GM18520 (cell line): ENCODE data around the gene CASK.

Experiments
- ATAC-seq: cut with Tn5 transposase; IDR thresholded peaks from one replicate; pipeline ENCODE4 v1.9.1; 2021; ENCODE audit not compliant: unreplicated experiment

The CASK gene

DNA sequence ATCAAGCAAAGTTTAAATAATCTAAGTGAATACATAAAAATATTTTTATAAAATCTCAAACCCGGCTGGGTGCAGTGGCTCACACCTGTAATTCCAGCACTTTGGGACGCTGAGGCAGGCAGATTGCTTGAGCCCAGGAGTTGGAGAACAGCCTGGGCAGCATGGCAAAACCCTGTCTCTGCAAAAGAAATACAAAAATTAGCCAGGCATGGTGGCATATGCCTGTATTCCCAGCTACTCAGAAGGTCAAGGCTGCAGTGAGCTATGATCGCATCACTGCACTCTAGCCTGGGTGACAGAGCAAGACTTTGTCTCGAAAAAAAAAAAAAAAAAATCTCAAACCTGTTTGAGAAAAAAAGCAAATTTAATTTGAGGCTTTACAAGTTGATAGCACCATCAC, 331.4 kb downstream of the CASK start:
- ATAC-seq: no peak

DNA sequence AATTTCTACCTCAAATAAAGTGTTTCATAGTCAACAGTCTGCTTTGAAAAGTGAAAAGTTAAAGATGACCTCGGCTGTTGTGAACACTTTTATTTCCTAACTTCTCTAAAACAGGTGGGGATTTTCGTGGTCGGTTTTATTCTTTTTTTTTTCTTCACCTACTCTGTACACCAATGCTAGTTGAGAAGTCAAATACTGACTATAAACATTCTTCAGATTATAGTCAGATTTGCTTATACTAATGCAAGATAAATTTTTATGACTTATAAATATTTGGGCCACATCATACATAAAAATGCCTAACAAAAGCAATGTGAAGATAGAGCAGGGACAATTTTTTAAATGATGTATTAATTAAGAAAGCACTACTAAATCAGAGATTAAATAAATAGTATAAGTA, 332.7 kb downstream of the CASK start:
- no peak for ATAC-seq

DNA sequence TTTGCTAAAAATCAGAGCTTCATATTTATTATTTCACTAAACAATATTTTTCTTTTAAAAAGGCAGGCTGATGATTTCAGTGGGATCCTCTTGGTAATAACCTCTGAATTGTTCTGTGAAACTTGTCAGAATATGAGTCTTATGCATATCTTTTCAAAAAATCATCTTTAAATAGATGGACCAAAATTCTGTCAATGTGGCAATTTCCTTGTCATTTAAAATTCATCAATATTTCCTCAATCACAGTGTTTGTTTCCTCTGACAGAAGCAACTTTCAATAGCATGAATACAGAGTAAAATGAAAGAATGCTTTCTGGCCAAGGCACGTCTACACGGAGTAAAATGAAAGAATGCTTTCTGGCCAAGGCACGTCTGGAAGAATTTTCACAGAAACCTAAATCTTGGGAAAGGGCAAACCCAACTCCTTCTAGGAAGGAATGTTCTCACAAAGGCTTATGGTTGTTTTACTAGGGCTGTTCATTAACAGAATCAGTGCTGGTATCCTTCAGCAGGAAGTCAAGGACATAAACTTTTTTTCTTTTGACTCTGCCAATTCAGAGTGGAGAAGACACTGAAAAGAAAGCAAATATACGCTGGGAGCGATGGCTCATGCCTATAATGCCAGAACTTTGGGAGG, 333.6 kb downstream of the CASK start:
- no peak for ATAC-seq

DNA sequence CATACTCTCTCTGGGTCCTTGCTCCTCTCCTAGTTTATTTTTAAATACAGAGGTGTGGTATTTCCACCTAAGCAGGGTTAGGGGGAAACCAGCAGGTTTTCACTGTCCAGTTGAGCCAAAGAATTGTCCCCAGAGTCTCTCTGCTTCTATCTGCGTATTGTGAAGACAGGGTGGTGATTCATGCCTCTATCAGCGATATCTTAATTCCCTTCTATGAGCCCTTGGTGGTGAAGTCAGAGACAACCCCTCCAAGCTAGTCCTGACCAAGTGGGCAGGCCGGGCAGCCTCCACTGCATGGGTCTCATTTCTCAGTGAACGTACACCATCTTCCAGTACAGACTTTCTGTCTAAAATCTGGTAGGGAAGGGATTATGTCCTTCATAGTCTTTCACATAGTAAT, 335.1 kb downstream of the CASK start:
- no peak for ATAC-seq

DNA sequence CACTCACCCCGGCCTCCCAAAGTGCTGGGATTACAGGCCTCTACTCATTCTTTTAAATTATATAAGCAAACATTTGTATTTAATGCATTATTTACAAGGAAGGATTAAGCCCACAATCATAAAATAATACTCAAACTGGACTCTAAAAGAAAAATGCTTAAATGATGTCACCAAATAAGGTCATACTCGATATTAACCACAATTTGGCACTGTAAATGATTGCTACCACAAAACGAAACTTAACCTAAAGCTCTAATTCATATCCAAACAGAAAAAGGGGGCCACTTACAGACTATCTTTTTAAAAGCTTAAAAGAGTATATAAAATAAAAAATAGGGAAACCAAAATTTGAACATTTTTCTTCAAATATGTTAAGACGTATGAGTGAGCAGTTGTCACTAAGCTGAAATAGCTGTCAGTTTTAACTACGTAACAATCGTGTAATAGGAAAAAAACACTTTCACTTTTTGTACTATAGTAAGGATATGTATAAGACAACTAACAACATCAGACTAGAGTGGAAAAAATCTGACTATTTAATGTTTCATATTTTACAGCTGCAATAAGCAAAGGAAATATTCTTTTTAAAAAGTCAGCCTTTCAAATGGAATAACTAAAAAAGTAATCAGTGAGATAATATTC, 342.8 kb downstream of the CASK start:
- ATAC-seq: no peak

DNA sequence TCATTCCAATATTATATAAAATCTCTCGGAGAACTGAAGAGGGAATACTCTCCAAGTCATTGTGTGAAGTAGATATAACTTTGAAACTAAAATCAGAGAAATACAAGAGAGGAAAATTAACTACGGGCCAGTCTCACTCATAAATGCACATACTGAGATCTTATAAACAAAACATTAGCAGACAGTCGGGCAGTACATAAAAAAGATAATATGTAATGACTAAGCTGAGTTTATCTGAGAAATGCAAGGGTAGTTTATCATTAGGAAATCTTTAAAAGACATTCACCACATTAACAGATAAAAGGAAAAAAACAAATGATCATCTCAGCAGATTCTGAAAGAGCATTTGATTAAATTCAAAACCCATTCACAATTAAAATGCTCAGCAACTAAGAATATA, 359.5 kb downstream of the CASK start:
- ATAC-seq: no peak

DNA sequence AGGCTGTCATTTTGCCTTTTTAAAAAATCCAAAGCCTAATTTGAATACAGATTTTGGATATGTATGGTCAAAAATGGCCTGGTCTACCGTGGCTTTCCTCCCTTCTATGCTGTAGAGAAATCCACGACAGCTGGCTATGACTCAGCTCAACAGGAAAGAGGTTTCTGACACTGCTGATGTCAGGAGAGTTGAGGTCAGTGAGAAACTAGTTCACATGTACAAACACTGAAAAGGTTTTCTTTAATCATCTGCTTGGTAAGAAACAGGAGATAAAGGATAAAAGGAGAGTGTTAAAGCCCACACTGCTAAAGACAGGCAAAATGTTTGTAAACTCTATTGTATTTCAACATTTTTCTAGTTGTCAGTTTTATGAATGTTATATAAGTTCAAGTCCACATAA, 362.3 kb downstream of the CASK start:
- peak; percentile 84 for ATAC-seq

DNA sequence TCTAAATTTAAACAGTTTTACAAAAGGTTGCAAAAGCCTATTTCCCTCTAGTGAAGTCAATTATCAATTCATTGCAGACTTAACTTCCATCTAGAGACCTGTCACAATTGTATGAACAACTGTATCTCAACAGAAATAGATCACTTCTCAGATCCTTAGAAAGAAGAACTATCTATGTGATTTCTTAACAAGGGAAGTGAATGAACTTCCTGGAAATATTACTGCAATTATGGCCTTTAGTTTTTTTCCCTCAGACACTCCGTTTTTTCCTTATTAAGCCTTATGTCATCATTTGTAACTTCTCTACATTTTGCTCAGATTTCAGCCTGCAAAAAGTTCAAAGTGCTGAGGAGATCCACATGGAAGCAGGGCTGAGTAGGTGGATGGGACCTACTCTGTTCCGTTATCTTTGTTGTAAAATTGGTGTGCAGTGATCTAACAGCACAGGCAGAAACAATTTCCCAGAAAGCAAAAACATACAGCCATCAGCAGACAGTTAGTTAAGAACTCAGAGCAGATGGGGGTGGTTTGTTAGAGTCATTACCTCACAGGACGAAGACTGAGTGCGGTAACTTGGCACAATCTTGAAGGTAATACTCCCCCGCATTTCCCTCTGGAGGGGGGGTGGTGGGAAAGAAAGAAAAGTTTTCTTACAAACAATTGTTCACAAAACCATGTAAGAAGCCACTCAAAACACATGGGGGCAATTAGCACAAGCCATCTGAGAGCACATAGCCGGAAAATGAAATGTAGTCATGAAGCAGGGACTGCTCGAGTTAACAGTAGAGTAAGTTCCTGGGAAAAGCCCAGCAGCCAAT, 363.9 kb downstream of the CASK start:
- ATAC-seq: no peak

DNA sequence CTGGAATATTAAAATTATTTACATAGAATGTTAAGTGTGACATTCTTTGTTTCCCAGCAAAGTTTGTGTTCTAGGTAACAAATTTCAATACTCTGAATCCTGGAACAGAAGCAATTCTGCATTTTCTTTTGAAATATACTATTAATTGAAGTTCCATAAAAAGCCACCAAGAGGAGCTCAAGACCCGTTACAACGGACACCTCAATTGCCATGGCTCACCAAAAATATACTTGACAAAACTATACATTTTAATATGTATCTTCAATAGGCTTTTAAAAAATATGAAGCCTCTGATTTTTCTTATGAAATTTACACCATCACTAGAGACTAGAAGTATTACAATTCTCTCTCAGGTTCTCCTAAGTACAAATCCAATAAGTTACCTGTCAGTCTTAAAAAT, 364.8 kb downstream of the CASK start:
- ATAC-seq: no peak

DNA sequence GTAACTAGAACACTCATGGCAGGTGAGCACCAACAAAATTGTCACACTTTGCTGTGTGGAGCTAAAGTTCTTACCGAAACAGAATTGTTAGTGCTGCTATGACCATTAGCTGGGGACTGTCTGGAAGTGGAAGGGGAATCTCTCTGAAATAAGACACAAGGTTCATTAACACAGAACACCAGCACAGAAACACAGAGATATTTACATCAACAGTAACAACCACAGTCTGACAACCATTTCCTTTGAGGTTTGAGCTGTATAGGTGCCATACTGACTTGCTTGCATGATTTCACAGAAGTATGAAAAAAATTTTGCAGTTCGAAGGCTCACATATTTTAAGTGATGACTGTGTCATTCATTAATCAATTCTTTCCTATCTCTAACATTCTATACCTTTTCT, 366.4 kb downstream of the CASK start:
- no peak for ATAC-seq

DNA sequence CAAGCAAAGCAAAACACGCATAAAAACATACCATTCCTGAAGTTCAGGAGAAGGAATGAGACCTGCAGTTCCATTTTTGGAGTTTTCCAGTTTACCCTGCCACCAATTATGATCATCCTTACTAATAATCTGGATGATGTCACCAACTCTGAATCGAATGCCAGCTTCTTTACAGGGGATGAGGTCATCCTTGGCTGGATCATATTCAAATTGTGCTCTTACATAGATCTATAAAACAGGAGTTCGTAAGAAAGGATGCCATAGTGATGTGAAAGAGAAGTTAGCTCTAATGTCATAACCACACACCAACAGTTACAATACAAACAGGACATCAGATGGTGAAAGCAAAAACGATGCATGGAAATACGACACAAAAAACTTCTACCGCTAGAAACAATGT, 369.7 kb downstream of the CASK start:
- no peak for ATAC-seq

DNA sequence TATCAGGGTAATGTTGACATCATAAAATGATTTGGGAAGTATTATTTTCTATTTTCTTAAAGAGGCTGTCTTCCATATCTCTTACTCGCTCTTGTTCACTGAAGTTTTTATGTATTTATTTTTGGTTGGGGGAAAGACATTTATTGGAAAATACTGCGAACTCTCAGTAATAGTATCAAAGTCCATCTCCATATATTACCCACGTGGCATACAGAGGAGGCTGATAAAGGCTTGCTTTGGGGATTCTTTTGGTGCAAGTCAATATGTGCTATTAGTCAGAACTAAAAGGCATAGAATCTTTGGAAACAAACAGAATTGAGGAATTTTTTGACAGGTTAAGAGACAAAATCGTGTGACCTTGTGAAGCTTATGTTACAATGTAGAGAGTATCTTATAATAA, 374.9 kb downstream of the CASK start:
- no peak for ATAC-seq

DNA sequence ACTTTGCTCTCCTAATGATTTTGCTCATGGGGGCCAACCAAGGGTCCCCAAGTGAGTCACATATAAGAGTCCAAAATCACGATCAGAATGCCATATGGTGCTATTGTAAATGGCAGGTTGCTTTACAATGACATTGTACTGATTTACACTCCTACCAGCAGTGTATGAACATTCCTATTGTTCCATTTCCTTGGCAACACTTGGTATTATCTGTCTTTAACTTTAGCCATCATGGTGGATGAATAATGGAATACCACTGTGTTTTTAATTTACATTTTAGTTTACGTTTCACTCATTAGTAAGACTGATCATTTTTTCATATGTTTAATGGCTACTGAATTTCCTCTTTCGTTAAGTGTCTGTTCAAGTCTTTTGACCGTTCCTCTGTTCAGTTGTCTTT, 379.7 kb downstream of the CASK start:
- ATAC-seq: no peak

DNA sequence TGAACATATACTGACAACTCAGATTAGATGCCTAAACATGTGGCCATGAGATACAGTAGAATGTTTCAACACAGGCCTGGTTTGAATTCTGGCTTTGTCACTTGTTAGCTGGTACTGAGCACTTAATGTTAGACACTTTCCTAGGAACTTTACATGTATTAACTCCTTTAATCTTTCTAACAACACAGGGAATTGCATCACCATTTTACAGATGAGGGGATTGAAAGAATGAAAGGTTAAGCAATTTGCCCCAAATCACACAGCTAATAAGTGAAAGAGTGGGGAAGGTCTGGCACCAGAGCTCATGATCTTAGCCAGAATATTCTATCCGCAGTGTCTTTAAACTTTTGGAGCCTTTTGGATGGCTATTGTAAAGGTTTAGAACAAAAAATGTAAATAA, 380.3 kb downstream of the CASK start:
- ATAC-seq: no peak

DNA sequence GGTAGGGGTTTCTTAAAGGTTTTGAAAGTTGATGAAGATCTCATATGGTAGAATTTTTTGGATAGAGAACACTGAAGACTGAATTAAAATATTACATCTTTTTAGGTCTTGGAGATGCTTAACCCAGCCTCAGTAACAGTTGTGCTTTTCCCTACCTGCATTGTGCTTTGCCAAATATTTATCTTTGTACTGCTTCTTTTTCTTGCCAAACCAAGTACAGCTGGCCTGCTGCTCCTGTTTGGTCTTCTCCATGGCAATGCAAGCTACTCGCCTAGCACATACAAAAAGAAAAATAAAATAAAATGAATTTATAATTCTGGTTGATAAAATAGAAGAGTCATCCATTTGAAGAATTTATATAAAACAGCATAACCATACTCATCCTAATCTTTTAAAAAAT, 380.8 kb downstream of the CASK start:
- ATAC-seq: no peak

DNA sequence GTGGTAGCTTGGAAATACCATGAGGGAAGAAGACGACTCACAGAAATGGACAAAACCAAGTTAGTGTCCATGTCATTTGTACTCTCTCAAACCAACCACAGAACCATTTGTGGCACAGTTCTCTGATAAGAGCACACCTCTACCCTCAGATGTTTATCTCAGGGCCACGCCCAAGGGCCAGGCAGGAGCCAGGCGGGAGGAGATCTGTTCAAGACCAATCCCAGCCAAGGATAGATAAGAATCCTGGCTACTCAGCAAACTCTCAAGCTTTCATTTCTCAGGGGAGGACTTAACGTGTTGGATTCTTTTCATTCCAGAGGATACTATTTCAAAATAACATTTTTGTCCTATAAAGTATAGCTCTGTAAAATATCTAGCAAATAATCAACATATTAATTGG, 381.2 kb downstream of the CASK start:
- ATAC-seq: no peak

DNA sequence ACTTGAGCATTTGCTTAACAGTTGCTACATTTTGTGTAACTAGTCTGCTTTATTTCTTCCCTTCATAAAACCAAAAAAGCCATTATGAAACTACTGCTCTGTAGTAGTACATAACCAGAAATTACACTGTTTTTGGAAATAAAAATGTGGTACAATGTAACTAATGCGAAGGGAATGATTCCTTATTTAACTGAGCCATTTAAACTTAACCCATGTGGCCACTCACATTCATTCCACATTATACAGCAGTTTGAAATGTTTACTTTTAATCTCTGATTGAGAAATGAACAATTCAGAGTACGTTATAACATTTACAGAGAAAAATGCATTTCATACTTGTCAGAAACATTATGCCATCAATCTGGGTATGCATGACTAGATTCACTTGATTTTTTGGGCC, 382.0 kb downstream of the CASK start:
- no peak for ATAC-seq

DNA sequence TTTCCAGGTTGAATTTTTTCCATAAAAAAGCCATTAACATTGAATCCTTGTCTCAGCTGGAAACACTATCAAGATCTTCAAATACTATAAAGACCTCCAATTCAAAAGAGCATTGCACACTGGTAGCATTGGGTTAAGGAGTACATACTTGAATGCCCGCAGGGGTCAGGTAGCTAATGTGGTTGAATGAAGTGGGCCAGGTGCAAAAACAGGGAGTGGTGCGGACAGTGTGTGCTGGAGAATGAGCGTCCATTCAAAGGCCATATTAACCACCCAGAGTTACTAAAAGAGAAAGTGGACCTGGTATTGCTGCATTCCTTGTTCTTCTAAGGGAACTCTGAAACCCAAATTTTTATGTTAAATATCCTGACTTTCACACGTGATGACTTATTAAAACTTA, 384.6 kb downstream of the CASK start:
- no peak for ATAC-seq

DNA sequence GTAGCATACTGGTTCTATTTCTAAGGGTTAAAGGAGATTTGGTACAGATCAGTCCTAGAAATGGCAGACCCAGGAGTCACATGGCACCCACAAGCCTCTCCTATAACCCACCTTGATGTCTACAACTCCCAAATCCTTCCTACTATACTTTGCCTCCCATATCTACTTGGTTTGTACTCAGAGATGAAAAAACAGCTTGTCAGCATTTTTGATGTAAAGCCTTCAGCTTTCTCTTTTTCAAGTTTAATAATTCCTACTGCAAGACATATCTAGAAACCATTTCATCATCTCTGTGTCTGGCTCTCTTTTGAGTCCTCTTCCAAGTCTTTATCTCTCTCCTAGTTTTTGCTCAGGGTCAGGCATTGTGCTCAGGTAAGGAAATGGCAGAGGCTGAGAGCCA, 393.3 kb downstream of the CASK start:
- ATAC-seq: no peak

DNA sequence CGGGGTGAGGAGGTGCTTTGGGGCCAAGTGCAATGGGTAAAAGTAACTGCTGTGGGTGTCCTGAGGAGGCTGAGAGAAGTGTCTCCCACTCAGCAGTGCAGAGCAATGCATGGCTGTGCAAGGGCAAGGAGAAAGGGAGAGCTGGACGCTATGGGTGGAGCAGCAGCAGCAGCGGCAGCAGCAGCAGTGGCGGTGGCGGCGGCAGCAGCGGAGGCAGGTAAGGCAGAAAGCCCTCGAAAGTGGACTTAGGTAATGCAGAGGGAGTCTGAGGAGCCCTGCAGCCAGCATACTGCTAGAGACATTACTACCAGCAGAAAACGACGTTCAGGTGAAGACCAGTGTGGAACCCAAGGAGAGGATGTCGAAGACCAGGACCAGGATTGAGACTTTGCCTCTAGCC, 394.1 kb downstream of the CASK start:
- no peak for ATAC-seq

DNA sequence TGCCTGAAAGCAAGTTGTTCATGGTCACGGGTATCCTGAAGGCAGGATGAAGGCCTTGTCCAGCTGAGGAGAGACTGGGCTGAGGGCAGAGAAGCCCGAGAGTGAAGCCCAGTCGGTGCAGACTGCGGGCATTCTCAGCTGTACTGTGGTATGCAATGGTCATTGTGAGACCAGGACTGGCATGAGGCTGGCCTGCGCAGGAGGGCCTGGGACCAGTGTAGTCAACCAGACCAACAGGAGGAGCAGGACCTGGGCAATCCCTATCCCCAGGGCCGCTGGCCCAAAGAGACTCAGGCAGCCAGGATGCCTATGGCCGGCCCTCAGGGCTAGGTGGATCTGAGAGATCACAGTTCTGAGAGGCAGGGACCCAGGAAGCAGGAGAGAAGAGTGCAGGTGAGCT, 394.6 kb downstream of the CASK start:
- no peak for ATAC-seq

DNA sequence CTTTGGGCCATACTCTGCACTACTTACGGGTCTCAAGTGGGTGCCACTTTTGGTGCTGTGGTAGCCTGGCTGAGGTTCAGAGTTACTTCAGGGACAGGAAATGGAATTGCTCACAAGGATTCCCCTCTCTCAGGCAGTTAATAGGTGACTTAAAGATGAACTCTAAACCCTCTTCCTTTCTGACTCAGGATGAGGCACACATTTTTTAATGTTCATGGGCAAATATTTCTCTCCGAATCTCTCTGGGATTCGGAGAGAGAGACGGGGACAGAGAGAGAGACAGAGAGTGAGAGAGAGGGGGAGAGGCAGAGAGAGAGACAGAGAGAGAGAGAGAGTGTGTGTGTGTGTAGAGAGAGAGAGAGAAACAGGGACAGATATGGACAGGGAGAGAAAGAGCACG, 396.4 kb downstream of the CASK start:
- no peak for ATAC-seq
